ENCODE data around the gene CA12.

Gene CA12

DNA sequence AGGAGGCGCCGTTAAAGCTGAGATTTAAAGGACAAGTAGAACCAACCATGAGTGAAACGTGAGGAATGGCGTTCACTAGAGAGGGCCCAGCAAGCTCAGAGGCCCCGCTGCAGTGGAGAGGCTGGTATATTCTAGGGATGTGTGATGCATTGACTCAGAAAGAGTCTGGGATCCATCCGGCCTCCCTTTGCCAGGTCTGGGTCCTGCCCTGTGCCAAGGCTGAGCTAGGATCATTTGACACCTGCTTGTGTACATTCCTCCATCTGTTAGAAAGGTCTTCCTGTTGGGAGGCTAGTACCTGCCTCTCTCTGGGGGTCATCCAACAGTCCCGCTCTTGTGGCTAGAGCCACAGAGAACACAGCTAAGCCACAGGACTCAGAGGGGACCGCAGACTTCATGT lies 28.4 kb downstream of the CA12 start:
- DNase-seq (ENCODE audit: low read depth) = no peak
- TF ChIP-seq, protein P1, sequence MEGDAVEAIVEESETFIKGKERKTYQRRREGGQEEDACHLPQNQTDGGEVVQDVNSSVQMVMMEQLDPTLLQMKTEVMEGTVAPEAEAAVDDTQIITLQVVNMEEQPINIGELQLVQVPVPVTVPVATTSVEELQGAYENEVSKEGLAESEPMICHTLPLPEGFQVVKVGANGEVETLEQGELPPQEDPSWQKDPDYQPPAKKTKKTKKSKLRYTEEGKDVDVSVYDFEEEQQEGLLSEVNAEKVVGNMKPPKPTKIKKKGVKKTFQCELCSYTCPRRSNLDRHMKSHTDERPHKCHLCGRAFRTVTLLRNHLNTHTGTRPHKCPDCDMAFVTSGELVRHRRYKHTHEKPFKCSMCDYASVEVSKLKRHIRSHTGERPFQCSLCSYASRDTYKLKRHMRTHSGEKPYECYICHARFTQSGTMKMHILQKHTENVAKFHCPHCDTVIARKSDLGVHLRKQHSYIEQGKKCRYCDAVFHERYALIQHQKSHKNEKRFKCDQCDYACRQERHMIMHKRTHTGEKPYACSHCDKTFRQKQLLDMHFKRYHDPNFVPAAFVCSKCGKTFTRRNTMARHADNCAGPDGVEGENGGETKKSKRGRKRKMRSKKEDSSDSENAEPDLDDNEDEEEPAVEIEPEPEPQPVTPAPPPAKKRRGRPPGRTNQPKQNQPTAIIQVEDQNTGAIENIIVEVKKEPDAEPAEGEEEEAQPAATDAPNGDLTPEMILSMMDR (conservative IDR thresholded peaks at IDR 0.05; ENCODE audit: control insufficient read depth, insufficient read depth, low read depth, low read length) = no peak
- H3K4me3 ChIP-seq (ENCODE audit: control insufficient read depth, low read depth, low read length) = no peak overlapping the region

- H3K4me3 ChIP-seq (ENCODE audit: control insufficient read depth, low read depth, low read length) = no peak overlapping the region
- TF ChIP-seq, protein P1 (conservative IDR thresholded peaks at IDR 0.05; ENCODE audit: control insufficient read depth, insufficient read depth, low read depth, low read length) = no peak
- no peak for DNase-seq (ENCODE audit: low read depth)
Observed at GRCh38 chr15:63352808-63353207, 28.8 kb downstream of the CA12 start.

- H3K4me3 ChIP-seq (ENCODE audit: control insufficient read depth, low read depth, low read length) = no peak overlapping the region
- DNase-seq (ENCODE audit: low read depth) = no peak
- TF ChIP-seq, protein P1 (conservative IDR thresholded peaks at IDR 0.05; ENCODE audit: control insufficient read depth, insufficient read depth, low read depth, low read length) = no peak
Observed at GRCh38 chr15:63351170-63351569, 30.5 kb downstream of the CA12 start.

- no peak for DNase-seq (ENCODE audit: low read depth)
- TF ChIP-seq, protein P1 (conservative IDR thresholded peaks at IDR 0.05; ENCODE audit: control insufficient read depth, insufficient read depth, low read depth, low read length) = no peak
- H3K4me3 ChIP-seq (ENCODE audit: control insufficient read depth, low read depth, low read length) = no peak overlapping the region
Observed at GRCh38 chr15:63350178-63350621, 31.4 kb downstream of the CA12 start.

DNA sequence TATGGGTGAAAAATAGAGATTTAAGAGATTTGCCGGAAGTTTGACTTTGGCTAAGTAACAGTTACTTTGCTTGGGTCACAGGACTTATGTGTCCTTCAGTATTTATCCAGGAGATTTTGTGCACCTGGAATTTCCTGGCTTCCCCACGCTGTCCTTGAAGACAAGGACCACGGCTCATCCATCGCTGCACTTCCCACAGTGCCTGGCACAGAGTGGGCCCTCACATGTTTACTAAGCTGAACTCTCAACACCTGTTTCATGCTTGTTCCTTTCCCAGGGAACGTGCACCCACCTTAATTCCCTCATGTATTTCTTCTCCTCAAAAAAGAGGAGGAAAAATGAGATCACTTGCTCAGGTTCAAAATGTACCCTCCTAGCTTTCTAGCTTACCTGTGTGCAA lies 32.0 kb downstream of the CA12 start:
- H3K4me3 ChIP-seq (ENCODE audit: control insufficient read depth, low read depth, low read length) = no peak overlapping the region
- TF ChIP-seq, protein P1 (conservative IDR thresholded peaks at IDR 0.05; ENCODE audit: control insufficient read depth, insufficient read depth, low read depth, low read length) = no peak

GRCh38 chr15:63349156-63349555 lies 32.5 kb downstream of the CA12 start:
- peak; percentile 45 for DNase-seq (ENCODE audit: low read depth)
- TF ChIP-seq, protein P1 (conservative IDR thresholded peaks at IDR 0.05; ENCODE audit: control insufficient read depth, insufficient read depth, low read depth, low read length) = no peak
- no peak overlapping the region for H3K4me3 ChIP-seq (ENCODE audit: control insufficient read depth, low read depth, low read length)

More for the DNA sequence above, 32.0 kb downstream of the CA12 start:
- DNase-seq (ENCODE audit: low read depth) = no peak

GRCh38 chr15:63348392-63348791 lies 33.3 kb downstream of the CA12 start:
- TF ChIP-seq, protein P1 (conservative IDR thresholded peaks at IDR 0.05; ENCODE audit: control insufficient read depth, insufficient read depth, low read depth, low read length) = no peak
- DNase-seq (ENCODE audit: low read depth) = peak; percentile 56
- no peak overlapping the region for H3K4me3 ChIP-seq (ENCODE audit: control insufficient read depth, low read depth, low read length)
